LNCAP (cell line): ENCODE data around the gene EPYC.

Source experiments
- CTCF ChIP-seq: fragments of 450-650 bp; IDR thresholded peaks from 2 replicates; pipeline ENCODE4 v1.5.1; 2017; ENCODE audit warnings: mild to moderate bottlenecking

Gene EPYC

GRCh38 chr12:91004872-91005271 lies at the start of gene EPYC:
Gene EPYC, minus strand, starts transcription at chr12:91004972. Its CDS starts 2,407 bp downstream, at chr12:91002565.
- no peak for TF ChIP-seq CTCF

- no peak for TF ChIP-seq CTCF
Measured at GRCh38 chr12:91053951-91054715, 49.4 kb upstream of the EPYC start.

- TF ChIP-seq CTCF = no peak
Measured at GRCh38 chr12:91052026-91052425, 47.3 kb upstream of the EPYC start.

GRCh38 chr12:91044586-91044985 lies 39.8 kb upstream of the EPYC start:
- TF ChIP-seq CTCF = no peak

GRCh38 chr12:91043408-91043807 lies 38.6 kb upstream of the EPYC start:
- TF ChIP-seq CTCF = no peak

- no peak for TF ChIP-seq CTCF
Measured at GRCh38 chr12:91040096-91040755, 35.5 kb upstream of the EPYC start.

- no peak for TF ChIP-seq CTCF
Measured at GRCh38 chr12:91037276-91037675, 32.5 kb upstream of the EPYC start.
